ENCODE results near the gene BAIAP2L2.
"Not testable (repeated sequence)": the region's sequence is repeated elsewhere in the genome, so short reads cannot be mapped to it uniquely, and the experiment has no call there.

BAIAP2L2 gene

GRCh38 chr22:38129856-38130255 is 19.4 kb upstream of the BAIAP2L2 start:
- FAIRE-seq (no peak), DNase-seq (ENCODE audit: extremely low spot score, insufficient read length, low read depth) (no peak)

GRCh38 chr22:38129021-38129420 is 18.5 kb upstream of the BAIAP2L2 start:
- no peak for DNase-seq (ENCODE audit: extremely low spot score, insufficient read length, low read depth)
- FAIRE-seq: no peak

- DNase-seq (ENCODE audit: extremely low spot score, insufficient read length, low read depth): no peak
- FAIRE-seq: no peak
These were observed 17.4 kb upstream of the BAIAP2L2 start for GRCh38 chr22:38127869-38128268.

- no peak for DNase-seq (ENCODE audit: extremely low spot score, insufficient read length, low read depth)
- no peak for FAIRE-seq
These were observed 16.6 kb upstream of the BAIAP2L2 start for GRCh38 chr22:38126928-38127668.

- no peak for DNase-seq (ENCODE audit: extremely low spot score, insufficient read length, low read depth)
These were observed 15.3 kb upstream of the BAIAP2L2 start for GRCh38 chr22:38125751-38126201.

GRCh38 chr22:38125038-38125610 is 14.6 kb upstream of the BAIAP2L2 start:
- DNase-seq (ENCODE audit: extremely low spot score, insufficient read length, low read depth): no peak
- FAIRE-seq: no peak

More at GRCh38 chr22:38125751-38126201, 15.3 kb upstream of the BAIAP2L2 start:
- no peak for FAIRE-seq

- DNase-seq (ENCODE audit: extremely low spot score, insufficient read length, low read depth) (no peak), FAIRE-seq (no peak)
These were observed 13.9 kb upstream of the BAIAP2L2 start for GRCh38 chr22:38124236-38124974.

- FAIRE-seq: no peak
- DNase-seq (ENCODE audit: extremely low spot score, insufficient read length, low read depth): no peak
These were observed 12.1 kb upstream of the BAIAP2L2 start for GRCh38 chr22:38122616-38123015.

GRCh38 chr22:38120359-38121110 is 10.1 kb upstream of the BAIAP2L2 start:
- no peak for FAIRE-seq
- no peak for DNase-seq (ENCODE audit: extremely low spot score, insufficient read length, low read depth)

GRCh38 chr22:38118747-38119146 is 8.3 kb upstream of the BAIAP2L2 start:
- not testable (repeated sequence) for FAIRE-seq; DNase-seq (ENCODE audit: extremely low spot score, insufficient read length, low read depth)

- no peak for DNase-seq (ENCODE audit: extremely low spot score, insufficient read length, low read depth)
- no peak for FAIRE-seq
These were observed 7.7 kb upstream of the BAIAP2L2 start for GRCh38 chr22:38118182-38118581.

GRCh38 chr22:38117556-38117955 is 7.1 kb upstream of the BAIAP2L2 start:
- DNase-seq (ENCODE audit: extremely low spot score, insufficient read length, low read depth); FAIRE-seq: not testable (repeated sequence)

- DNase-seq (ENCODE audit: extremely low spot score, insufficient read length, low read depth) (no peak), FAIRE-seq (no peak)
These were observed 5.1 kb upstream of the BAIAP2L2 start for GRCh38 chr22:38115423-38116205.

GRCh38 chr22:38114484-38115398 is 4.3 kb upstream of the BAIAP2L2 start:
- FAIRE-seq (peak; percentile 80), DNase-seq (ENCODE audit: extremely low spot score, insufficient read length, low read depth) (peak; percentile 84)

- FAIRE-seq (no peak), DNase-seq (ENCODE audit: extremely low spot score, insufficient read length, low read depth) (no peak)
These were observed 1.9 kb upstream of the BAIAP2L2 start for GRCh38 chr22:38112381-38112780.

GRCh38 chr22:38111925-38112355 is 1.5 kb upstream of the BAIAP2L2 start:
- DNase-seq (ENCODE audit: extremely low spot score, insufficient read length, low read depth) (no peak), FAIRE-seq (no peak)

GRCh38 chr22:38110863-38111852 is 674 bp upstream of the BAIAP2L2 start:
- FAIRE-seq (no peak), DNase-seq (ENCODE audit: extremely low spot score, insufficient read length, low read depth) (no peak)

Measured in GM18507 (cell line).